Activated naive CD4-positive, alpha-beta T cell treated with anti-CD3 and anti-CD28 coated beads for 36 hours (primary cell): ENCODE results near the gene MPP3. TPM values are rescaled to one million over a fixed set of nuclear protein-coding genes. Genes with fewer than 3 reads are reported as not detected.

Experiments used
- CTCF ChIA-PET: fragments of 350-600 bp; sonication (Branson Sonifier 250); formaldehyde crosslinking; loops from one replicate; lab custom pipeline; 2021; ENCODE audit warnings: antibody characterized with exemption; lab: Charles Lee
- DNase-seq: peaks from one replicate; pipeline ENCODE4 v3.0.0-alpha.2; 2020
- H3K27ac Mint-ChIP-seq: one replicate; pipeline ENCODE4 v1.8.0; 2021; ENCODE audit warnings: mild to moderate bottlenecking, mixed read lengths
- H3K27me3 Mint-ChIP-seq: one replicate; pipeline ENCODE4 v1.8.0; 2021; ENCODE audit warnings: low read depth, mixed read lengths
- H3K36me3 Mint-ChIP-seq: one replicate; pipeline ENCODE4 v1.8.0; 2021; ENCODE audit warnings: low read depth, mixed read lengths
- H3K4me1 Mint-ChIP-seq: one replicate; pipeline ENCODE4 v1.8.0; 2021; ENCODE audit warnings: low read depth, mixed read lengths
- H3K4me3 Mint-ChIP-seq: one replicate; pipeline ENCODE4 v1.8.0; 2021; ENCODE audit warnings: mild to moderate bottlenecking, moderate library complexity, mixed read lengths
- H3K9me3 Mint-ChIP-seq: one replicate; pipeline ENCODE4 v1.8.0; 2021; ENCODE audit warnings: mixed read lengths
- intact Hi-C: fragments of 100-400 bp; cut with micrococcal nuclease; formaldehyde crosslinking; loops from one replicate; pipeline ENCODE4 v1.15.1; 2023
- total RNA-seq, 2 experiments: library from RNA; stranded (reverse); gene quantifications; one replicate each; pipeline ENCODE4 v1.2.3, GENCODE V29; 2021

Gene MPP3
- total RNA-seq, 2 experiments from 2014 or later, result 0.30 to 0.33 TPM

DNA sequence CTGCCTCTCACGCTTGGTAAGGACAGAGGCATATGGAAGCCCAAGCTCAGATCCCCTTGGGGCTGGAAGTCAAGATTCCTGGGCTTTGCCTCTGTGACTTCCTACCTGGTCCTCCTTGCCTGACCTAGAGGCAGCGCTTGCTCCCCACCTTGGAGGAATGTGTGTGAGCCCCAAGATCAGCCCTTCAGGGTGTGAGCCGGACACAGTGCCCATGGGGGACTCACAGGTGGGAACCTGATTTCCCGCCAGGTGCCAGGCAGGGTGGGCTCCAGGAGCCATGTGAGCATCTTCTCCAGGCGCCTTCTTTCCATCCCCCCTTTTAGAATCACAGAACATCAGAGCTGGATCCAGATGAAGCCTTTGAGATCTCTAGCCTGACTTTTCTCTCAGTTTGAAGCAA, 24.2 kb upstream of the MPP3 start:
- intact Hi-C loops, result no loop called here
- H3K27me3 Mint-ChIP-seq, result peaks cover 6% of the 10 kb centered on the region
- CTCF ChIA-PET, result interaction anchor here (3.4 kb wide), 1 partner anchor 11 kb away, joined by 15 read pairs; the partner anchor contains the start of gene CD300LG

DNA sequence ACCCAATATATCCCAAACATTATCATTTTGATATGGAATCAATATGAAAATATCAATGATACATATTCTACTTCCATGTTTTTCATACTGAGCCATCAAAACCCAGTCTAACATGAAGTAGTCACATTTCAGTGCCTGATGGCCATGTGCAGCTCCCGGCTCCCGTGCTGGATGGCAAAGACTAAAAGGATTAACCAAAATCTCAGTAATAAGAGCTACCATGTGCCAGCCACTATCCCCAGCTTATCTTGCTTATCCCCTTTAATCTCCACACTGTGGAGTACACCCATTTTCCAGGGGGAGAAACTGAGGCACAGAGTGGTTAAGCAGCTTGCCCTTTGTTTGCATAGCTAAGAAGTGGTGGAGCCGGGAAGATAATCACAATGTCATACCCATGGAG, 23.2 kb upstream of the MPP3 start:
- no peak for DNase-seq
- no peaks in the 10 kb centered on the region for H3K9me3 Mint-ChIP-seq
- intact Hi-C loops, result no loop called here

More for the DNA sequence above, 24.2 kb upstream of the MPP3 start:
- H3K4me1 Mint-ChIP-seq, result no peaks in the 10 kb centered on the region
- no peak for DNase-seq
- no peak overlapping the region for H3K4me3 Mint-ChIP-seq
- H3K27ac Mint-ChIP-seq, result no peak overlapping the region
- no peaks in the 10 kb centered on the region for H3K36me3 Mint-ChIP-seq
- H3K9me3 Mint-ChIP-seq, result no peaks in the 10 kb centered on the region

DNA sequence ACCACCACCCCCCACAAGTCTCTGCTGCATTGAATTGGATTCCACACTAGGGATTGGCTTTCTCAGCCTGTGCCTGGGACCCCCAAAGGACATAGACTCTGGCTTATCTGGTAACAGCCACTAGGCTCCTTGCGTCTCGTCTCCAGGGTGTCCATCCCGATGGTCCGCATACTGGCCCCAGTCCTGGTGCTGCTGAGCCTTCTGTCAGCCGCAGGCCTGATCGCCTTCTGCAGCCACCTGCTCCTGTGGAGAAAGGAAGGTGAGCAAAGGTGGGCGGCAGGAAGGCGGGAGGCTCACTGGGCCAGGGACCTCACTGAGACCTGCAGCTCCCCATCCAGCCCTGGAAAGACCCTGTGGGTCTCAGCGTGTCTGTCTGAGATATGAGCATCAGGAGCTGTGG, 22.1 kb upstream of the MPP3 start:
- CTCF ChIA-PET, result interaction anchor here (0.6 to 3.4 kb wide), 3 partner anchors 9 to 300 kb away, joined by 3 to 15 read pairs (median 3); partner anchors contain the start of gene CD300LG
- Mint-ChIP-seq H3K4me1 (no peaks in the 10 kb centered on the region), H3K27ac (no peak overlapping the region), H3K27me3 (peaks cover 6% of the 10 kb centered on the region), H3K9me3 (no peaks in the 10 kb centered on the region), H3K4me3 (no peak overlapping the region), H3K36me3 (no peaks in the 10 kb centered on the region)
- intact Hi-C loops, result no loop called here
- DNase-seq, result no peak

More for the DNA sequence above, 23.2 kb upstream of the MPP3 start:
- CTCF ChIA-PET, result interaction anchor here (1.1 to 3.4 kb wide), 2 partner anchors 10 to 22 kb away, joined by 3 to 15 read pairs; partner anchors contain the start of gene CD300LG
- no peak overlapping the region for H3K27ac Mint-ChIP-seq
- no peaks in the 10 kb centered on the region for H3K4me1 Mint-ChIP-seq
- H3K4me3 Mint-ChIP-seq, result no peak overlapping the region
- H3K27me3 Mint-ChIP-seq, result peaks cover 6% of the 10 kb centered on the region
- no peaks in the 10 kb centered on the region for H3K36me3 Mint-ChIP-seq

DNA sequence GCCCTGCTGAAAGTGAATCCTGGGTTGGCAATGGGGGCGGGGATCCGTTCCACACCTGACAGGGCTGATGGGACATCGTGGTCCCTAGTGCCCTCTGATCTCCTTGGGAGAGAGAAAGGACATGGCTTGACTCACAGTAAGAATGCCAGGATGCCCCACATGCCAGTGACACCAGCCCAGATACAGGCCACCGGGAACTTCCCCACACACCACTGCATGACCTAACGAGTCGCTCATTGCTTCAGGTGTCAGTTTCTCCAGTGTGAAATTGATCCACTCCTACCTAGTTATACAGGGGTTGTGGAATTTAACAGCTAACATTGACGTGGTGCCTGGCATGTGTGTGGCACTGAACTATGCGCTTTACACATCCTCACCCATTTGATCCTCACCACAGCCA, 21.6 kb upstream of the MPP3 start:
- intact Hi-C loops, result no loop called here
- H3K36me3 Mint-ChIP-seq, result no peaks in the 10 kb centered on the region
- CTCF ChIA-PET, result interaction anchor here (0.7 to 3.4 kb wide), 2 partner anchors 8 to 300 kb away, joined by 3 to 15 read pairs; partner anchors contain the start of gene CD300LG
- no peak for DNase-seq
- H3K9me3 Mint-ChIP-seq, result no peaks in the 10 kb centered on the region
- no peaks in the 10 kb centered on the region for H3K4me1 Mint-ChIP-seq
- H3K4me3 Mint-ChIP-seq, result no peak overlapping the region
- H3K27ac Mint-ChIP-seq, result no peak overlapping the region
- H3K27me3 Mint-ChIP-seq, result peaks cover 6% of the 10 kb centered on the region

DNA sequence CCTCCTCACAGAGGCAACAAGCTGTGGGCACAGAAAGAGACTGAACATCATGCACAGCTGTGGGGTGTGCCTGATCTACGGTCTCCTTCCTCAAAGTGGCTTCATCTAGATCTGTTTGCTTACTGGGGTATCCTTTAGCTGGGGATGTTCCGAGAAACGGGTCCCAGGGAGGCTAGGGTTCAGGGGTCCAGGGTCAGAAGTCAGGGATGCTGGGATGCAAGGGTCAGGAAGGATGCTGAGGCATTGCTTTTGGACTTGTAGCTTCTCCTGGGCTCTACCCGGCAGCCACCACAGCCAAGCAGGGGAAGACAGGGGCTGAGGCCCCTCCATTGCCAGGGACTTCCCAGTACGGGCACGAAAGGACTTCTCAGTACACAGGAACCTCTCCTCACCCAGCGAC, 20.6 kb upstream of the MPP3 start:
- Mint-ChIP-seq H3K4me1 (no peaks in the 10 kb centered on the region), H3K36me3 (no peaks in the 10 kb centered on the region), H3K9me3 (no peaks in the 10 kb centered on the region), H3K27ac (no peak overlapping the region), H3K27me3 (peaks cover 6% of the 10 kb centered on the region), H3K4me3 (no peak overlapping the region)
- CTCF ChIA-PET, result interaction anchor here (0.6 kb wide), 1 partner anchor 388 kb away, joined by 3 read pairs; no protein-coding TSS in a partner anchor
- DNase-seq, result no peak
- intact Hi-C loops, result no loop called here

DNA sequence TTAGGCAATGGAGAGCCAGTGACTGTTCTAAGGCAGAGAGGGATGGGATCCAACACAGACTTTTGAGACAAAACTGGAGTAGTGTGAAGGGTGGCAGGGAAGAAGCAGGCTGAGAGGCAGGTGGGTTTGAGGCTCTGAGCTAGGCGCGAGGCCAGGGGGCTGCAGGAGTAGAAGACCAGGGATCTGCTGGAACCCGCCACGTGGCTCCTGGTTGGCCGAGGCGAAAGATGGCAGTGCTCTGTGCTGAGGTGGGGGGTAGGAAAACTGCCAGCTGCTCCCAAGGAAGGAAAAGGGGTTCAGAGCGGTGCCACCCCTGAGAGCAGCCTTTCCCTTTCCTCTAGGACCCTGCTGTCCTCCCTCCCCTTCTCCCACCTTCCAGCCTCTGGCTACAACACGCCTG, 19.6 kb upstream of the MPP3 start:
- Mint-ChIP-seq H3K4me1 (no peaks in the 10 kb centered on the region), H3K27me3 (peaks cover 6% of the 10 kb centered on the region), H3K36me3 (no peaks in the 10 kb centered on the region), H3K4me3 (no peak overlapping the region), H3K27ac (no peak overlapping the region), H3K9me3 (no peaks in the 10 kb centered on the region)
- DNase-seq, result no peak
- intact Hi-C loops, result no loop called here
- CTCF ChIA-PET, result no interaction called here

DNA sequence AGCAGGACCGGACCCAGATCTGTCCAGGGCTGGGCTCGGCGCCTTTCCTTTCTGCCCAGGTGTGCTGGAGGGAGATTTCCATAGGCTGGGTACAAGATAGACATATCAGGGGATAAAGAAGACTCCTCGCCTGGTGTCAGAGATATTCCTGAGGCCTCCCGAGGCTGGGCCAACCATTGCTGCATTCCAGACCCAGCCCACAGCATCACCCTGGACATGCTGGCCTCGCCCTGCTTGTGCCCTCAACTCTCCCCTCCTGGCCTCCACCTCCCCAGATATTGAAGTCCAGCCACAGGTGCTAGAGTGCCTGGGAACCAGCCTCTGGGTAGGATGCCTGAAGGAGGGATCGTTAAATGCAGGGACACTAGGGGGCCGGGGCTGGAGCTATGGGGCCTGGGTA, 16.2 kb upstream of the MPP3 start:
- no peak overlapping the region for H3K27ac Mint-ChIP-seq
- no peak for DNase-seq
- CTCF ChIA-PET, result interaction anchor here (1.5 kb wide), 1 partner anchor 29 kb away, joined by 5 read pairs; no protein-coding TSS in a partner anchor
- no peak overlapping the region for H3K4me3 Mint-ChIP-seq
- intact Hi-C loops, result loop anchor here (5.0 kb wide), 2 partner anchors 57 to 157 kb away; no protein-coding TSS in a partner anchor
- H3K36me3 Mint-ChIP-seq, result no peaks in the 10 kb centered on the region
- no peaks in the 10 kb centered on the region for H3K4me1 Mint-ChIP-seq
- no peaks in the 10 kb centered on the region for H3K9me3 Mint-ChIP-seq
- H3K27me3 Mint-ChIP-seq, result peaks cover 7% of the 10 kb centered on the region

DNA sequence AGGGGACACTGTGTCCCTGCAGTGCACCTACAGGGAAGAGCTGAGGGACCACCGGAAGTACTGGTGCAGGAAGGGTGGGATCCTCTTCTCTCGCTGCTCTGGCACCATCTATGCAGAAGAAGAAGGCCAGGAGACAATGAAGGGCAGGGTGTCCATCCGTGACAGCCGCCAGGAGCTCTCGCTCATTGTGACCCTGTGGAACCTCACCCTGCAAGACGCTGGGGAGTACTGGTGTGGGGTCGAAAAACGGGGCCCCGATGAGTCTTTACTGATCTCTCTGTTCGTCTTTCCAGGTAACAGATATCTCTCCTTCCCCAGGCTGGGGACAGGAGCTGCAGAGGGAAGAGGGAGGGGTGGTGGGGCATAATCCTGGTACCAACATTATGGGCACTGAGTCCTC, 15.7 kb upstream of the MPP3 start:
- intact Hi-C loops, result loop anchor here (5.0 kb wide), 2 partner anchors 56 to 156 kb away; no protein-coding TSS in a partner anchor
- CTCF ChIA-PET, result interaction anchor here (1.5 kb wide), 1 partner anchor 30 kb away, joined by 5 read pairs; no protein-coding TSS in a partner anchor
- no peak for DNase-seq

DNA sequence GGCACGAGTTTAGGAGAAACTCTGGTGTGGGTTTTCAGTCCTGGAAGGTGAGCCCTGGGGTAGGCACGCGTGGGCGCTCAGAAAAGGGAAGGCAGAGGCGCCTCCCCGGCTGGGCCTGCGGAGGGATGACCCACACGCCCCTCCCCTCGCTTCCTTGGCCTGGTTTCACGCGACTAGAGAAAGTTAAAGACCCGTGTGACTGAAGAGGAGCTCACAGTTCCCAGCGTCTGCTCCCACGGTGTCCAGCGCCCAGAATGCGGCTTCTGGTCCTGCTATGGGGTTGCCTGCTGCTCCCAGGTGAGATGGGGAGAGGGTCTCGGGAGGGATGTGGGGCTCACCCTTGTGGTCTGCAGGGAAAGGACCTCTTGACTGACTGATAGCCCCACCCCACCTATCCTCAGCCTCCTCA, 14.0 kb upstream of the MPP3 start, which contains the start of gene CD300LG:
Gene CD300LG, plus strand, starts transcription at position 214 of the 409 bp plus-strand sequence. Its CDS starts 41 bp downstream, at position 255.
- Mint-ChIP-seq H3K36me3 (no peaks in the 10 kb centered on the region), H3K9me3 (no peaks in the 10 kb centered on the region), H3K4me3 (no peak within 1 kb of the TSS), H3K4me1 (no peaks in the 10 kb centered on the region), H3K27ac (no peak within 1 kb of the TSS), H3K27me3 (peaks cover 8% of the 10 kb centered on the region)
- intact Hi-C loops, result loop anchor here (2.0 to 5.0 kb wide), 3 partner anchors 55 to 155 kb away; partner anchors contain the start of gene DUSP3
- CTCF ChIA-PET, result interaction anchor here (0.9 to 2.3 kb wide), 13 partner anchors 9 to 153 kb away, joined by 4 to 18 read pairs (median 5); no protein-coding TSS in a partner anchor
- no peak for DNase-seq

More for the DNA sequence above, 15.7 kb upstream of the MPP3 start:
- H3K36me3 Mint-ChIP-seq, result no peaks in the 10 kb centered on the region
- no peak overlapping the region for H3K4me3 Mint-ChIP-seq
- H3K9me3 Mint-ChIP-seq, result no peaks in the 10 kb centered on the region
- no peak overlapping the region for H3K27ac Mint-ChIP-seq
- no peaks in the 10 kb centered on the region for H3K4me1 Mint-ChIP-seq
- peaks cover 7% of the 10 kb centered on the region for H3K27me3 Mint-ChIP-seq

DNA sequence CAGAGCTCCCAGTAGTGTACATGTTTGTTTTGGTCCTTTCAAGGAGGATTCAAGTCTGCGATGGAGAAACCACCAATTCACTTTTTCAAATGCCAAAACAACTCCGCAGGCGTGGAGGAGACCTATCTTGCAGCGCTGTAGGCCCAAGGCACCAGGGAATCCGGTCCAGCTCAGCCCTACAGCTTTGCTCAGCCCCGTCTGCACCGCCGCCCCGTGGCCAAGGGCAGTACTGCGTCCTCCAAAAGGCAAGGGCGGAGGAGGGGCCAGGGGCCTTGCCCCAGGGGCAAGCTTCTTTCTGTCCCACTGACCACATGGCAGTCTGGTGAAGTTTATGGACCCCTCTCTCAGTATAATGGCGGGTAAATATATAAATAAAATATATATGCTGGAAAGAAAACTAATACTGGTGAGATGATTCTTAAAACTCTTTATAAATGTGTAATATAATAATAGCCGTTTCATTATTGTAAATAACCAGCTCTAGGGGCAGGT, 13.3 kb upstream of the MPP3 start:
- H3K27me3 Mint-ChIP-seq, result peaks cover 8% of the 10 kb centered on the region
- no peak overlapping the region for H3K27ac Mint-ChIP-seq
- H3K4me1 Mint-ChIP-seq, result no peaks in the 10 kb centered on the region
- CTCF ChIA-PET, result interaction anchor here (0.7 to 2.3 kb wide), 26 partner anchors 10 to 627 kb away, joined by 3 to 18 read pairs (median 5); no protein-coding TSS in a partner anchor
- H3K4me3 Mint-ChIP-seq, result no peak overlapping the region
- no peaks in the 10 kb centered on the region for H3K9me3 Mint-ChIP-seq
- no peaks in the 10 kb centered on the region for H3K36me3 Mint-ChIP-seq
- intact Hi-C loops, result loop anchor here (2.0 to 5.0 kb wide), 3 partner anchors 54 to 154 kb away; partner anchors contain the start of gene DUSP3
- DNase-seq, result peak; percentile 85

DNA sequence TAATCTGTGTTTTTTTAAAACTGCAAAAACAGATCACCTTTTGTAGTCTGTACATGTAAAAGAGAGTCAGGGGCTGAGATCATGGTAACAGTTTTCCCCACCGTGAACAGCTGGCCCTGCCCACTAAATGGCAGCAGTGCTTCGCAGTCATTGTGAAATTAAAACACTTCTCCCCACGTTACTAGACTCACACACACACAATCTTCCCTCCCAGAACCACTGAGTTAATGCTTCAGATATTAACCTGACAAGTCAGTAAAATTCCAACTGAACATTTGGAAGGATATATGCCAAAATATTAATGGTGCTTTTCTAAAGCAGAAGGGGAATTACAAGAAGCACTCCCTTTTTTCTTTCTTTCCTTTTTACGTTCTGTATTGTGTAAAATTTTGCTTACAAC, 12.8 kb upstream of the MPP3 start:
- peaks cover 9% of the 10 kb centered on the region for H3K27me3 Mint-ChIP-seq
- no peak overlapping the region for H3K27ac Mint-ChIP-seq
- CTCF ChIA-PET, result interaction anchor here (0.7 to 2.3 kb wide), 23 partner anchors 11 to 628 kb away, joined by 3 to 18 read pairs (median 5); no protein-coding TSS in a partner anchor
- H3K4me1 Mint-ChIP-seq, result no peaks in the 10 kb centered on the region
- DNase-seq, result no peak
- H3K9me3 Mint-ChIP-seq, result no peaks in the 10 kb centered on the region
- H3K36me3 Mint-ChIP-seq, result no peaks in the 10 kb centered on the region
- H3K4me3 Mint-ChIP-seq, result no peak overlapping the region
- intact Hi-C loops, result loop anchor here (2.0 to 5.0 kb wide), 3 partner anchors 53 to 153 kb away; partner anchors contain the start of gene DUSP3

DNA sequence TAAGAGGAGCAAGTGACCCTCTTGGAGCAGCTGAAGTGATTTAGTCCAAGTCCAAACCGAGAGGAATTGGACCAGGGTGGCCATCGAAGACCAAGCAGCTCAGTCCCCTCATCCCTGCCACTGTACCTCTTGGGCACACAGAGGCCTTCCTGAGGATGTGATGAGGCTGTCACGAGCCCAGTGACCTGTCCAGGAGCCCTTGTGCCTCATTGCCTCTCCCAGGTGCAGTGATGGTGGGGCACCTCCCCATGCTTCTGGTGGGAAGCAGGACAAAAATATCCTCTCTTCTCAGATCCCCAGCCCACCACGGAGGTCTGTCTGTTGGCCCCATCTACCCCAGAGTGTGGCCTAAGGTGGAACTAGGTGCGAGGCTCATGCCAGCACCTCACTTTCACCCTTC, 11.3 kb upstream of the MPP3 start:
- peaks cover 15% of the 10 kb centered on the region for H3K27me3 Mint-ChIP-seq
- H3K9me3 Mint-ChIP-seq, result no peaks in the 10 kb centered on the region
- no peak for DNase-seq
- H3K4me1 Mint-ChIP-seq, result no peaks in the 10 kb centered on the region
- no peaks in the 10 kb centered on the region for H3K36me3 Mint-ChIP-seq
- intact Hi-C loops, result no loop called here
- no peak overlapping the region for H3K4me3 Mint-ChIP-seq
- no peak overlapping the region for H3K27ac Mint-ChIP-seq
- CTCF ChIA-PET, result no interaction called here
